ENCODE measurements around the gene SLC35D3. TPM values are rescaled to one million over a fixed set of nuclear protein-coding genes. Genes with fewer than 3 reads are reported as not detected.

Gene SLC35D3
- total RNA-seq, 1 donor from 2014 or later: not detected

DNA sequence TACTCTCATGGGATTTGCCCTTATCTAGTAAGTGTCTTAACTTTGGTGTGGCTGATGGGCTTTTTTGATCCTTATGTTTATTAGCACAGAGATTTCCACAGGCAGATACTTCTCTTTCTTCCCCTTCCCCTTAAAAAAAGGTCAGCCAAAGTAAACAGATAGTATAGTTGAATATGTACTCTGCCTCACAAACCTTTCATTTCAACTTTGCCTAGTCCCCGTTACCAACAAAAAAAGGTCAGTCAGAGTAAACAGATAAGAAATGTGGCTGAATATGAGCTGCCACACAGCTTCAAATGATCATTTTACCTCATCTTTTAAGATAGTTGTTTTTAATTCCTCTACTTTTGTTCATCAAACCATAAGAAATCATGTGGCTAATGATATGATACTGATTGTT lies 34.1 kb upstream of the SLC35D3 start:
- no peaks in the 10 kb centered on the region for H3K4me1 ChIP-seq
- H3K36me3 ChIP-seq: no peaks in the 10 kb centered on the region
- intact Hi-C loops (cut with DNase I): no loop called here

DNA sequence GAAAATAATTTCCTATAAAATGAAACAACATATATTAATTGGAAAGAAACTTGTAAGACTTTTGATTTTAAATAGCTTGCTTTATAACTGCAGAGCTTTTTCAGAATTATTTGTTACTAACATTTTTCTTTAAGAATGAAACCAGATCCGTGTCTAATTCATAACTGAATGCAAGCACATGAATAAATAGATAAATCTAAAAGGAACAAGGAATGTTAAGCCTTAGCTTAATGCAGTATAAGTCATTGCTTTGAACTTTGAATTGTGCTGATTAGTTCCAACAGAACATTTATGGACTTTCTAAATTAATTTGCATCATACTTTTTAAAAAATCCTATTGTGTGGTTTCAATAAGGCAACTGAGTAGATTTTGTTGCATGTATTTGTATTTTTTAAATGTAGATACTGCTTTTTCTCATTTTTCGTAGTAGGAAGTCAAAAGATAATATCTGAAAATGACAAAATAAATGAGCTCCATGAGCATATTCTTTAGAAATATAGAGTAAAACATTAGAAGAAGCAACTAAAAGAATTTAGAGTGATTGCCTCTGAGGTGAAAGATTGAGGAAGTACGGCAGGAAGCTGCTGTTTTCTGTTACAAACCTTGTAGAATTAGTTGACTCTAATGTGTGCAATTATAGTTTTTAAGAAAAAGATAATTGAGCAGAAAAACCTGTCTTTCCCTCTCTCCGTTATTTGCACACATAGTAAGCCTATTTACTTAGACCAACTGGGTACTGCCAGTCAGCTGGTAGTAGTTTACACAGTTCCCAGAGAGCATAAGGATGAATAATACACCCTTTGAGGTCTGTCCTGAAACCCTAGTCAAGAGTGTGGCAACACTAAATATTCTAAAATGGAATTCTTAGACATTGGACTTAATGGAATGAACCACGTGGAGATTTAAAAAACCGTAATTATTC lies 32.6 kb upstream of the SLC35D3 start:
- Histone ChIP-seq H3K27me3 (no peaks in the 10 kb centered on the region), H3K4me3 (no peak overlapping the region), H3K27ac (no peak overlapping the region), H3K36me3 (no peaks in the 10 kb centered on the region), H3K4me1 (no peaks in the 10 kb centered on the region), H3K9me3 (no peaks in the 10 kb centered on the region)
- DNase-seq (ENCODE audit: extremely low spot score in 2 of 2): no peak
- TF ChIP-seq POLR2A (IDR thresholded peaks at IDR 0.05) (no peak), POLR2AphosphoS5 (IDR thresholded peaks at IDR 0.05; ENCODE audit: insufficient read depth in 1 of 2, low read depth in 1 of 2) (no peak)
- TF ChIP-seq, protein P1, sequence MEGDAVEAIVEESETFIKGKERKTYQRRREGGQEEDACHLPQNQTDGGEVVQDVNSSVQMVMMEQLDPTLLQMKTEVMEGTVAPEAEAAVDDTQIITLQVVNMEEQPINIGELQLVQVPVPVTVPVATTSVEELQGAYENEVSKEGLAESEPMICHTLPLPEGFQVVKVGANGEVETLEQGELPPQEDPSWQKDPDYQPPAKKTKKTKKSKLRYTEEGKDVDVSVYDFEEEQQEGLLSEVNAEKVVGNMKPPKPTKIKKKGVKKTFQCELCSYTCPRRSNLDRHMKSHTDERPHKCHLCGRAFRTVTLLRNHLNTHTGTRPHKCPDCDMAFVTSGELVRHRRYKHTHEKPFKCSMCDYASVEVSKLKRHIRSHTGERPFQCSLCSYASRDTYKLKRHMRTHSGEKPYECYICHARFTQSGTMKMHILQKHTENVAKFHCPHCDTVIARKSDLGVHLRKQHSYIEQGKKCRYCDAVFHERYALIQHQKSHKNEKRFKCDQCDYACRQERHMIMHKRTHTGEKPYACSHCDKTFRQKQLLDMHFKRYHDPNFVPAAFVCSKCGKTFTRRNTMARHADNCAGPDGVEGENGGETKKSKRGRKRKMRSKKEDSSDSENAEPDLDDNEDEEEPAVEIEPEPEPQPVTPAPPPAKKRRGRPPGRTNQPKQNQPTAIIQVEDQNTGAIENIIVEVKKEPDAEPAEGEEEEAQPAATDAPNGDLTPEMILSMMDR (IDR thresholded peaks at IDR 0.05): no peak
- intact Hi-C loops (cut with DNase I): loop anchor here (5.0 kb wide), 1 partner anchor 427 kb away; no protein-coding TSS in a partner anchor

More for the DNA sequence above, 34.1 kb upstream of the SLC35D3 start:
- TF ChIP-seq, protein P1 (IDR thresholded peaks at IDR 0.05): no peak
- TF ChIP-seq POLR2AphosphoS5 (IDR thresholded peaks at IDR 0.05; ENCODE audit: insufficient read depth in 1 of 2, low read depth in 1 of 2) (no peak), POLR2A (IDR thresholded peaks at IDR 0.05) (no peak)
- Histone ChIP-seq H3K27ac (no peak overlapping the region), H3K27me3 (no peaks in the 10 kb centered on the region), H3K4me3 (no peak overlapping the region), H3K9me3 (no peaks in the 10 kb centered on the region)
- DNase-seq (ENCODE audit: extremely low spot score in 2 of 2): no peak

DNA sequence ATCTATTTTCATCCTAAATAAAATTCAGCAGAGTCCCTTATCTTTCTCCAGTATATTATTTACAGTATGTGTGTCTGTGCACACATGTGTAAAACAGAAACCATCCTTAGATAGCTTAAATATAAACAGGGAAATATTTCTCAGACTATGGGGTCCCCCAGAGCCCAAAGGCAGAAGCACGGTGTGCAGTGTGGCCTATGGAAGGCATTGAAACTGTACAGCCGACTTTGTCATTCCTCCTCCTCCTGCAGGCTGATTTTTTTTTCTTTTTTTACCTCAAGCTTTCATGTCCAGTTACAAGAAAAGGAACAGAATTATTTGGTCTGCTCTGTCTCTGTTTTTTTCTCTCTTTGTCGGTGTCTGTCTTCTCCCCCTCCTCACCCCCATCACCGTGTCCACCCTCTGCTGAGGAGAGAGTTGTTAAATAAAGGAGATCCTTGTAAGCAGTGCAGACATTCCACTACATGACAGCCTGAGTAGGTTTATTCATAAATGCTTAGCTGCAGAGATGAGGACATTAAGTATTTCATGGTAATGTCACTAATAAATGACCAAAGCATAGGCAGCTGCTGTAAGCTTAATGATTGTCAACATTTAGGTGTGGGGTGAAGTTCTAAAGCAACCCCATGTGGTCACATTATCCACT lies 31.8 kb upstream of the SLC35D3 start:
- Histone ChIP-seq H3K27ac (no peak overlapping the region), H3K36me3 (no peaks in the 10 kb centered on the region), H3K4me3 (no peak overlapping the region), H3K9me3 (no peaks in the 10 kb centered on the region), H3K27me3 (no peaks in the 10 kb centered on the region), H3K4me1 (no peaks in the 10 kb centered on the region)
- intact Hi-C loops (cut with DNase I): loop anchor here (5.0 kb wide), 1 partner anchor 428 kb away; no protein-coding TSS in a partner anchor
- TF ChIP-seq, protein P1 (IDR thresholded peaks at IDR 0.05): no peak
- TF ChIP-seq POLR2AphosphoS5 (IDR thresholded peaks at IDR 0.05; ENCODE audit: insufficient read depth in 1 of 2, low read depth in 1 of 2) (no peak), POLR2A (IDR thresholded peaks at IDR 0.05) (no peak)
- no peak for DNase-seq (ENCODE audit: extremely low spot score in 2 of 2)

DNA sequence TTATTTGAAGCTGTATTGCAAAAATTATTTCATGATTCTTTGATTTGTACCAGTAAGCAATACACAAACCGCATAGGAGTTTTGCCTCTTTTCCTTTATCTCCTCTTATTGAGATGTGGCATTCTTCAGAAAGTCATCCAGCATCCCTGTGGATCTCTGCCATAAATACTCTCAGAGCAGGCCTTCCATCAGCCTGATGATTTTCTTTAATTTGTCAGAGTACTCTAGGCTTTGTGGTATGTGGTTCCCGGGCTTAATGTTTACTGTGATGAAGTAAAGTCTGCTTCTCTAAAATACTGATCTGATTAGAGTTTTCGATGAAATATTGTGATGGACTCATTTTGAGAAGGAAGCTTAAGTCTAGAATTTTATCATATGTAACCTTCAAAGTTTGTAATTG lies 31.1 kb upstream of the SLC35D3 start:
- Histone ChIP-seq H3K27ac (no peak overlapping the region), H3K9me3 (no peaks in the 10 kb centered on the region), H3K27me3 (no peaks in the 10 kb centered on the region), H3K36me3 (no peaks in the 10 kb centered on the region), H3K4me1 (no peaks in the 10 kb centered on the region), H3K4me3 (no peak overlapping the region)
- no peak for DNase-seq (ENCODE audit: extremely low spot score in 2 of 2)
- intact Hi-C loops (cut with DNase I): loop anchor here (5.0 kb wide), 1 partner anchor 429 kb away; no protein-coding TSS in a partner anchor
- TF ChIP-seq, protein P1 (IDR thresholded peaks at IDR 0.05): no peak
- TF ChIP-seq POLR2AphosphoS5 (IDR thresholded peaks at IDR 0.05; ENCODE audit: insufficient read depth in 1 of 2, low read depth in 1 of 2) (no peak), POLR2A (IDR thresholded peaks at IDR 0.05) (no peak)
